ENCODE results near the gene CXXC5. TPM values are rescaled to one million over a fixed set of nuclear protein-coding genes. Genes with fewer than 3 reads are reported as not detected.
A peak's percentile ranks its signal among the peaks of the same experiment; 100 is the strongest.

Gene CXXC5
- total RNA-seq, 2 donors from 2014 or later = 57.9 to 59.5 TPM

DNA sequence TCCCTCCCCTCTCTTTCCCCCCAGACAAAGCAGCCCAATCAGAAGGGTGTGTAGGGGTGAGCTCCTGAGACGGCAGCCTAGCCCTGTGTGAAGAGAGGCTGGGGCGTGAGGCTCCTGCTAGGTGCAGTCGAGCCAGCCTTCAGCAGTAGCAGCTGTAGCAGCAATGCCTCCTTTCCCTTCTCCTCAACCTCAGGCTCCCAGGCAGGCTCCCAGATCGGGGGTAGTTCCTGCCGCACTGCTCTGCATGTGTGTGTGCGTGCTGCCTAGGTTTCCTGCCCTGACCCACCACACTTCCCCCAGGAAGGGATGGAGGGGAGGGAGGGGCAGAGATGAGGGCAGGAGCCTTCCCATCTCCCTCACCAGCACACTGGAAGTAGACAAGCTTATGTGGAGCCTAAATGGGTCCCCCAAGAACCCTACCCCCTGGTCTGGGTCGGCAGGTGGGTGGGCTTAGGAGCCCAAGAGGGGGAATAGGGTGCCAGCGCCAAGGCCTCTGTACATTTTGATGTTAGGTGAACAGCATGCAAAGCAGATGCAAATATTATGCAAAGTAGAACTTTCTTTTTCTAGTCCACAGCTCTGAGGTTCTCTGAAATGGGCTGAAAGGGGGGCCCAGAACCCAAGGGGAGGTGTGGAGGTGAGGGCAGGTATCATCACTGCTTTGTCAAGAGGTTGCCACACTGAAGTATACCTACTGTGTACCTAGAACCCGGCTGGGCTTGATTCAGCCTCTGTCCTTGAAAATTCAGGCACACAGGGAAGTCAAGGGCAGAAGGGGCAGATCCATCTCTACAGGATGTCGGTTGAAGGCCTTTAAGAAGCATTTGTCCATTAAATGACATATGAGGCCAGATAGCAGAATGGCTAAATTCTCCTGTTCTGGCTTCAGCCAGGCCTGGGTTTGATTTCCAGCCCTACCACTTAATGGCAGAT lies 57.8 kb downstream of the CXXC5 start:
- H3K4me3 ChIP-seq = no peak overlapping the region
- no peaks in the 10 kb centered on the region for H3K36me3 ChIP-seq
- no peaks in the 10 kb centered on the region for H3K27me3 ChIP-seq
- TF ChIP-seq, protein P1, sequence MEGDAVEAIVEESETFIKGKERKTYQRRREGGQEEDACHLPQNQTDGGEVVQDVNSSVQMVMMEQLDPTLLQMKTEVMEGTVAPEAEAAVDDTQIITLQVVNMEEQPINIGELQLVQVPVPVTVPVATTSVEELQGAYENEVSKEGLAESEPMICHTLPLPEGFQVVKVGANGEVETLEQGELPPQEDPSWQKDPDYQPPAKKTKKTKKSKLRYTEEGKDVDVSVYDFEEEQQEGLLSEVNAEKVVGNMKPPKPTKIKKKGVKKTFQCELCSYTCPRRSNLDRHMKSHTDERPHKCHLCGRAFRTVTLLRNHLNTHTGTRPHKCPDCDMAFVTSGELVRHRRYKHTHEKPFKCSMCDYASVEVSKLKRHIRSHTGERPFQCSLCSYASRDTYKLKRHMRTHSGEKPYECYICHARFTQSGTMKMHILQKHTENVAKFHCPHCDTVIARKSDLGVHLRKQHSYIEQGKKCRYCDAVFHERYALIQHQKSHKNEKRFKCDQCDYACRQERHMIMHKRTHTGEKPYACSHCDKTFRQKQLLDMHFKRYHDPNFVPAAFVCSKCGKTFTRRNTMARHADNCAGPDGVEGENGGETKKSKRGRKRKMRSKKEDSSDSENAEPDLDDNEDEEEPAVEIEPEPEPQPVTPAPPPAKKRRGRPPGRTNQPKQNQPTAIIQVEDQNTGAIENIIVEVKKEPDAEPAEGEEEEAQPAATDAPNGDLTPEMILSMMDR (IDR thresholded peaks at IDR 0.05) = no peak
- no peak for DNase-seq (ENCODE audit: low spot score)
- H3K4me1 ChIP-seq = peaks cover 0 to 38% of the 10 kb centered on the region in 2 donors
- no peaks in the 10 kb centered on the region for H3K9me3 ChIP-seq
- H3K27ac ChIP-seq = no peak overlapping the region

DNA sequence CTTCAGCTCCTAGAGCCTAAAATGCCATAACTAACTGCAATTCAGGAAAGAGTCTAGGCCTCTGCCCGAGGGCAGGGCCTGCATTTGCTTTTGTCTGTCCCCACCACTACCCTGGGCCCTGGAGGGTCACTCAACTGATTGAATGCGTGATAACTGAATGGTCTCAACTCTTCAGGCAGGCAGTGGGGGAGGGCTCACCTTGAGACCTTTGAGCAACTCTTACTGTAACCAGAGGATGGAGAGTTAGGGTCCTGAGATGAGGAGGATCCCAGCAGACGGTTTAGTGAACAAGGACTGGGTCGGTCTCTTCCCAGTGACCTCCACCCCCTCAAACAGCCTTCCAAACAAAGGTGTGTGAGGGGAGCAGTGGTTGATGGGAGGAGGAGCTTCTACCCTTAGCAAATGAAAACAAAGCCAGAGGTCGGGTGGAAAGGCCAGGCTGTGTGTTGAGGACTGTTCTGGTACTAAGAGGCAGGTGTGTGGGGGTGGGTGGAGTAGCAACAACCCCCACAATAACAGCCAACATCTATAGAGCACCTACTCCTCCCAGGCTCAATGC lies 59.4 kb downstream of the CXXC5 start:
- Histone ChIP-seq H3K27ac (peak overlapping the region in 1 of 2 donors; percentile 63), H3K27me3 (no peaks in the 10 kb centered on the region), H3K9me3 (no peaks in the 10 kb centered on the region), H3K4me1 (peaks cover 0 to 40% of the 10 kb centered on the region in 2 donors), H3K36me3 (no peaks in the 10 kb centered on the region), H3K4me3 (no peak overlapping the region)
- TF ChIP-seq, protein P1 (IDR thresholded peaks at IDR 0.05) = no peak
- DNase-seq (ENCODE audit: low spot score) = no peak

DNA sequence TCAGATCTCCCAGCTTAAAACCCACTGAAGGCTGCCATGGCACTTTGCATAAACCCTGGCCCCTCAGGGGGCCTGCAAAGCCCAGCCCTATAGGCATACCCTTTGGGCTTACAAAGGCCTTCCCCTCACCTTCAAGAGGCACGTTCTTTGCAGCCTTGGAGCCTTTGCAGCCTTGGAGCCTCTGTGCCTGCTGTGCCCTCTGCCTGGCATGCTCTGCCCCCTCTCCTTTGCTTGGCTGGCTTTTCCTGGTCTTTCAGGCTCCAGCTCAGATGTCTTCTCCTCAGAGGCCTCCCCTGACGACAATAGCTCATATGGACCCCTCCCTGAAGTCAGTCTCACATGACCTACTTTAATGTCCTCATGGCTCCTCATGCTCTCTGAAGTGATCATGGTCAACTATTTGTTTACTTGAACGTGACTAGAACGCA lies 60.3 kb downstream of the CXXC5 start:
- Histone ChIP-seq H3K27me3 (no peaks in the 10 kb centered on the region), H3K9me3 (no peaks in the 10 kb centered on the region), H3K27ac (peak overlapping the region; percentile 63 to 69), H3K36me3 (no peaks in the 10 kb centered on the region), H3K4me3 (no peak overlapping the region), H3K4me1 (peaks cover 0 to 40% of the 10 kb centered on the region in 2 donors)
- TF ChIP-seq, protein P1 (IDR thresholded peaks at IDR 0.05) = no peak
- no peak for DNase-seq (ENCODE audit: low spot score)

DNA sequence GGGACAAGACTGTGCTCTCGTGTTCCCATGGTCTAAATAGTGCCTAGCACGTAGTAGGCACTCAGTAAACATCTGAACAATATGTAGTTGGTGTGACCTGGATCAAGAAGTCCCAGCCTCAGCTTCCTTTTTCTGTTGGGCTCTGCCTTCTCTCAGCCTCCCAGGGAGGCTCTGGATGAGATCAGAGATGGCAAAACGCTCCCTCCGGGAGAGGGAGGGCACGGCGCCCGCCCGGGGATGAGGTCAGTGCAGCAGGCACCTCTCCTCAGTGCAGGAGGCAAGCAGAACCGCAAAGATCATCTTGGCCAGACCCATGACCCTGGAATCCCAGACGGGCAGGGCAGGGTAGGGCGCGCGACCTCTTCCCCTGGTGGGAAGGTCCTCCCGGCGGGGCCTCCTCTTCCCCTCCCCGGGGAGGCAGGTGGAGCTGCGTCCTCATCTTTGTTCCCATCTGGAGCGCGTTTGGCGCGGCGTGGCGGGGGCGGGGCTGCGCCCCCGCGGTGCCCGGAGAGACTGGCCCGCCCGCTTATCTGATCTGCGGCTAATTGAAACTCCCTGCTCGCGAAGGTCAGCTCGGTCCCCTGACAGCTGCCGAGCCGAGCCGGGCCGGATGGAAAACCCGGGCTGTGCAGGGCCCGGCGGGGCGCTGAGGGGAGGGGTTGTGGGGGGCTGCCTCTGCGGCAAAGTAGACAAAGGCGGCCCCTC lies 60.9 kb downstream of the CXXC5 start:
- Histone ChIP-seq H3K9me3 (no peaks in the 10 kb centered on the region), H3K27ac (peak overlapping the region; percentile 63 to 69), H3K27me3 (no peaks in the 10 kb centered on the region), H3K4me3 (peak overlapping the region in 1 of 2 donors; percentile 60), H3K4me1 (peaks cover 0 to 40% of the 10 kb centered on the region in 2 donors), H3K36me3 (no peaks in the 10 kb centered on the region)
- TF ChIP-seq, protein P1 (IDR thresholded peaks at IDR 0.05) = no peak
- DNase-seq (ENCODE audit: low spot score) = no peak

DNA sequence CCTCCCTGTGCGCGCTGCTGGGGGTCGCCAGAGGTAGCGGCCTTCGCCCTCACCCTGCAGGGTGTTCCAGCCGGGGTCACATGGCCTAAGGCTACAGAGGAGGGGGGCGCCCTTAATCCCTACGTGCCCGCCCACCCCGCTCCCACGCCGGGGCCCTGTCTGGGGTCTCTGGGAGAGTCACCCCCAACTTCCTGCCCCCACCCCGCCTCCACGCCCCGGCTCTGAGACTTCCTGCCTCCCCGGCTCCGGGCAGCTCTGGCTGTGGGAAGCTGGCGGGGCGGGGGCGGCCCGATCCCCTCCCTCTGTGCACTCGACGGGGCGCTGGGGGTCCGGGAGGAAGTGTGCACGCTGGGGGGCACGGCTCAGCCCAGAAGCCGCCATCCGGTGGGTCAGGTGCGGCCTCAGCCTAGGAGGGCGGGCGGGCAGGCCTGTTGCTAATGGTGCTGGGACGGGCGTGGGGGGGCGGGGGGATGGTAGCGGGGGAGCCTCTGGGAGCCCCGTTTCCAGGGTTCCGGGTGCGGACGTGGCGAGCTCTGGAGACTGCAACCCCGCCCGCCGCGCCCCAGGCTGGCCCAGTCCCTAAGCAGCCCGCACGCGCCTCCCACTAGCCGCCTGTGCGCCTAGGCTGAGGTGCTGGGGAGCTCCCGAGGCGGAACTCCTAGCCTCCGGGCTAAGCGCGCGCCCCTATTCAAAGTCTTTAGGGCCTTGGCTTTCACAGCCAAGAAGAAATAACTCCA lies 61.6 kb downstream of the CXXC5 start:
- TF ChIP-seq, protein P1 (IDR thresholded peaks at IDR 0.05) = no peak
- DNase-seq (ENCODE audit: low spot score) = no peak
- peaks cover 0 to 40% of the 10 kb centered on the region in 2 donors for H3K4me1 ChIP-seq
- H3K27ac ChIP-seq = peak overlapping the region; percentile 63 to 69
- H3K4me3 ChIP-seq = peak overlapping the region in 1 of 2 donors; percentile 60
- no peaks in the 10 kb centered on the region for H3K27me3 ChIP-seq
- no peaks in the 10 kb centered on the region for H3K9me3 ChIP-seq
- no peaks in the 10 kb centered on the region for H3K36me3 ChIP-seq

All from right atrium auricular region (tissue), 2 donors.